Stimulated activated CD8-positive, alpha-beta memory T cell treated with anti-CD3 and anti-CD28 coated beads, Interleukin-15, amount 100 ng/mL, for 24 hours (primary cell): Measurements from ENCODE around the gene HDAC7.

ENCODE experiments used
- DNase-seq: peaks from one replicate; pipeline ENCODE4 v3.0.0-alpha.2; 2020; ENCODE audit warnings: low read depth

Gene HDAC7

DNA sequence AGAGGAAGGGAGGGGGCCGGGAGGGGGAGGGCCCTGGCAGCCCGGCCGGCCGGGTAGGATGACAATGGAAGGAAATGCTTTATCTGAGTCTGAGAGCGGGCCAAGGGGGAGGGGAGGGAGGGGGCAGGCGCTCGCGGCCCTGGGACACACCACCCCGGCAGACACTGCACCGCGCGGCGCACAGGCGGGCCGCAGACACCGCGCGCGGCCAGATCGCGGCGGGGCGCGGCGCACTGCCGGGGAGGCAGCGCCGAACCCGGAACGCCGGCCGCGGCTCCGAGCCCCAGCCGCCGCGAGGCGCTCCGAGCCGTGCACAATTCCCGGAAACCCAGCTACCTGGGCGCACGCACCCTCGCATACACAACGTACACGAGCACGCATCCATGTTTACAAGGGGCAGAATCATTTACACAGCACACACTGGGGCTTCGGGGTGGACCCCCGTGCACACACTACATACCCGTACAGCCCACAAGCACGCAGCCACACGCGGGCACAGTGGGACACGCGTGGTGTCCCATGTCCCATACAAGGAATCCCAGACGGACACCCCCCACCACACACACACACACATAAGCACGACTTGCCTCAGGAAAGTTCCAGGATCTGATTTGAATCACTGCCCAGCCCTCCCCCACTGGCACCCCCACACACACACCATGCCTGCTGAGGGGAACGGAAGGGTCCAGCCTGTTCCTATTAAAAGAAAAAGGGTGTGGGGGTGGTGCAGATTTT lies at the start of gene HDAC7:
HDAC7 (minus strand) TSS at position 8 of the 735 bp plus-strand sequence. CDS start 118 bp downstream, outside the sequence.
- no peak for DNase-seq

DNA sequence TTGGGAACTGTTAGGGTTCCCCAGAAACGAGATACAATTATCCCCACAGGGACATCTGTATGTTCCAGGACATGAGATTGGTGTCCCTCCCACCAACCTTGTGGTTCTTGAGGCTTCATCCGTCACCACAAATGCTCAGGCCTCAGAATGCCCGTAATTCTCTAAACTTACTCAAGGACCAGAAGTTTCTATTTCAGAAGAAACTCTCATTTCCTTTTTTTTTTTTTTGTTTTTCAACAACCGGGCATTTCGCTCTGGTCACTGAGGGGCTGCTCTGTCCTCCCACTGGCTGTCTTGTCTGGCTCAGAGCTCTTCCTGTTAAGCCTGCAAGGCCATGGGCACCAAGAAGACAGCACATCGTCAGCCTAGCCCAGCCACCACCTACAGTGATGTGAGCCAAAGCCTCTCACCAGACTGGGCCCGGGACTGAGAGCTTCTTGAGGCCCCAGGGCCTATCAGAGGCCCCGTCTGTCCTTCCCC lies 48.9 kb upstream of the HDAC7 start:
- no peak for DNase-seq

DNA sequence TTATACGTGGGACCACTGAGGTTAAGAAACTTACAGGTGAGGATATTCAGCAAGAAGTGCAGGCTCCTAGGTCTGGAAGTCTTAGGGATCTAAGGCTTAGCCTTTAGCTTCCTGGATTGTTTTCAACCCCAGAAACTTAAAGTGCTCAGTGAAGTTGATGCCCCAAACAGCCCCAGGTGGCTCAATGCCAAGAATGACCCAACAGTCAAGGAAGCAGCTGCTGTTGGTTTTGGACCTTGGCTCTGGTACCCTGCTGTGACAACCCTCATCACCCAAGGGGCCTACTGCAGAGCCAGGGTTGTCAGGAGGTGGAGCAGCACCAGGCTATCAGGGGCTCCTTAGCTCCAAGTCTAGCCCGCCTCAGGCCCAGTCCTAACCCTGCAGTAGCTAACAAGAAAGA lies 48.3 kb upstream of the HDAC7 start:
- DNase-seq: no peak

DNA sequence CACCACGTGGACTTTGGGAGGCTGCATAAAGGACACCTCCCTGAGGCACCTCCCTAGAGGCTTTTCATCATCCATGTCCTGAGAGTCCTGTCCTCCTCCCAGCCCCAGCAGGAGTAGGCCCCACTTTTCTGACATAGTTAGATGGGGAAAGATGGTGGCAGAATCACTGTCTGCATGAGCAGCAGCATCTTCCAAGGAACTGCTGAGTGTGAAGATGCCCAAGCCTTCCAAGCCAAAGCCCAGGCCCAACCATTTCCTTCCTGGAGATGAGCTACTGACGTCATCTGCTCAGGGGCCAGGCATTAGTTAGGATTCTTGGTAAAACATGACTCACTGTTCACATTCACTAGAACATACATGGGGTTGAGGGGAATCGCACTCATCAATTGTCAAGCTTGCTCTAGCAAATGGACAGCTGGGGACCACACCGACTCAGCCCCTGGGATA lies 47.8 kb upstream of the HDAC7 start:
- no peak for DNase-seq

DNA sequence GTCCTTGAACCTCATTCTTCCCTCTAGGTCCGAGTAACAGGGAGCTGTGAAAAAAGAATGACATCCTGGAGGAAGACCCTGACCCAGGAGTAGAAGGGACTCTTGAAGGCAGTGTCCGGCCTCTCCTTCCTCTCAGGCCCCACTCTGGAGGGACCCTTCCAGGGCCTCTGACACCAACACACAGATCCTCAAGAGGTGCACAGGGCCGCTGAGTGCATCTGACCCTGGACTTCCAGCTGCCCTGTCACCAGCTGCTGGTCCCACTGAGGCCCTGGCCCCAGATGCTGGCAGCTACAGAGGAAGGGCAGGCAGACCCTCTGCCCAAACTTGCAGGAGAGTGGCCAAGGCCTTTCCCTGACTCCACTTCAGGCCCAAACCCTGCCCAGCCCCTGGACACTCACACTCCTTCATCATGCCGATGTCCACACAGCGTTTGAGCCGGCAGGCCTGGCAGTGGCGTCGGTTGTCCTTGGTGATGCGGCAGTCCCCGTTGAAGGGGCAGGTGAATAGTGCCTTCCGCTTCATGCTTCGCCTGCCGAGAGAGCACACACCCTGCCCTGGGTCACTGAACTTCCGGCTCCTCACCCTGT lies 45.0 kb upstream of the HDAC7 start:
- DNase-seq: no peak

DNA sequence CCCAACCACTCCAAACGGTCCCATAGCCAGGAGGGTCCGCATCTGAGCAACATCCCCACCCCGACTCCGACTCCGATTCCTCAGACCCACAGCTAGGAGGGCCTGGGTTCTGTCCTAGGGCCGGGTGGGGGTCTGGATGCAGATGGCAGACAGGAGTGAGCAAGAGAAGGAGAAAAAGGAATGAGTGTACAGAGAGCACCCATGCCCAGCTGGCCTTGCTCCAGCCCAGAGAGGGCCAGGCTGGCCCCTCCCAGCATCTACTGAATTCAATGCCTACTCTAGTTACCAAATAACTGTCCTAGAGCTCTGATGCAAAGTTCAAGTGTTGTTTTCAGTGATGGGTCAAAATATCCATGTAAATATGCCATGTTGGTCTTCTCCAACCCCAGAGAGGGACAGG lies 44.3 kb upstream of the HDAC7 start:
- DNase-seq: no peak

DNA sequence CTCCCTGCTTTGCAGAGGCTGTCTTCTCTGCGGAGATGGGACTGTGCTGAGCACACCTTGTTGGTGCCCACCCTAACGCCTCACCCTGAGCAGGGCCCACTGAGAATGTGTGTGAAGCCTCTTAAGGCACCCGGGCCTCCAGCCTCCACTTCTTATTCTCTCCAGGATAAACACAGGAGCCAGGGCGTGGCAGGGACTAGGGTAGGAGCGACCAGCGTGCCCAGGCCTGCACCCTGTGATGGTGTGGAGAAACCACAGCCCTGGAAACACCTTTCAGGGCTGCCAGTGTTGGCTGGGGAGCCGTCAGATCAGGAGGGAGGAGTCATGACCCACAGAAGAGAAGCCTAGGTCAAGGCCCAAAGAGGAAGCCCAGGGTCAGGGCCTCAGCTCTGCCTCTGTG lies 43.8 kb upstream of the HDAC7 start:
- no peak for DNase-seq

DNA sequence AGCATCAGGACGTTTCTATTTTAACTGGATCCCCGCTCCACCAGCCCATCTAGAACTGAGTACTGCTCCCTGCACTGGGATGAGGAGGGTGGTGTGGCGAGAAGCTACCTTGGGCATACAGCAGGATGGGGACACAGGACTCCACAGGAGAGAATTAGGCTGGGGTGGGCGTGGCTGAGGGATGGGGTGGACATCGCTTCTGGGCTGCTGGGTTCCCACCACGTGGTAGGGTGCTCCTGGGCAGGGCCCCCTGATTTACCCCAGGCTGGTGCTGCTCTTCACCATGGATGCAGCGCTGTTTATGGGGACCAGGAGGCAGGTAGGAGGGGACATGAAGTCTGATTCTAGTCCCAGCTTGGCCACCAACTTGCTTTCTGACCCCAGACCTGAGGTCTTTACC lies 43.2 kb upstream of the HDAC7 start:
- no peak for DNase-seq

DNA sequence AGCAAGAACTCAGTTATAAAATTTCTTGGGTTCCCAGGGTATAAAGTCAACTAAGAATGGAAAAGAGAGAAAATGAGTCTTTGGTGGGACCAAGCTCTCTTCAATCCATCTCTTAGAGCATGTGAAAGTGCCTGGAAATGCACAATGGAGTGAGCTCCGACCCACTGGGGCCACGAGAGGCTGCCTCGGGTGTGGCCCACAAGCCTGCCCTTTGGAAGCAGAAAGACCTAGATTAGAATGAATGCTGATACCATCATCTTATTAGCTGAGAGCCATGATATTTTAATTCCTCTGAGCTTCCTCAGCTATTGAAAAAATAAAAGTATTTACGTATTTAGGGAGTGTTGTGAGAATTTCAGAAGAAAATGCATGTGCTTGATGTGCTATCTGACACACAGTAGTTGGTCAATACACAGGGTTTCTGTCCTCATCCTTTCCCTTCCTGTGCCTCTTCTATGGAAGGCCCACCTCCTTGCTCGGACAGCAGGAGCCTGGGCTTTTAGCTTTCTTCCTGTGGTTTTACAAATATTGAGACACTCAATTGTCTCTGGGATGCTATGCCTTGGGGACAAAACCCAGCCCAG lies 42.6 kb upstream of the HDAC7 start:
- no peak for DNase-seq

DNA sequence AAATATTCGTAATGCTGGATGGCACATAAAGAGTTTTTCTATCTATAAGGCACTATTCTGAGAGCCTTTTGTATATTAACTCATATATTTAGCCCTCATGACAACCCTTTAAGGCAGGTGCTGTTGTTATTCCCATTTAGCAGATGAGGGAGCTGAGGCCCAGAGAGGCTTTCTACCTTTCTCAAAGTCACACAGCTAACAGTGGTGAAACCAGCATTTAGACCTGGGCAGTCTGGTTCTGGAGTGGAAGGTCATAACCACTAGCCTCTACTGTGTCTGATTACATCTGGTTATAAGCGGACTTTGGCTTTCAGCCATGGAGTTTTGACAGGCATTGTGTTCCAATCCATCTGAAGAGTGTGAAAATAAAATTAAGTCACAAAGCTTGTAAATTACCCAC lies 41.2 kb upstream of the HDAC7 start:
- DNase-seq: no peak

DNA sequence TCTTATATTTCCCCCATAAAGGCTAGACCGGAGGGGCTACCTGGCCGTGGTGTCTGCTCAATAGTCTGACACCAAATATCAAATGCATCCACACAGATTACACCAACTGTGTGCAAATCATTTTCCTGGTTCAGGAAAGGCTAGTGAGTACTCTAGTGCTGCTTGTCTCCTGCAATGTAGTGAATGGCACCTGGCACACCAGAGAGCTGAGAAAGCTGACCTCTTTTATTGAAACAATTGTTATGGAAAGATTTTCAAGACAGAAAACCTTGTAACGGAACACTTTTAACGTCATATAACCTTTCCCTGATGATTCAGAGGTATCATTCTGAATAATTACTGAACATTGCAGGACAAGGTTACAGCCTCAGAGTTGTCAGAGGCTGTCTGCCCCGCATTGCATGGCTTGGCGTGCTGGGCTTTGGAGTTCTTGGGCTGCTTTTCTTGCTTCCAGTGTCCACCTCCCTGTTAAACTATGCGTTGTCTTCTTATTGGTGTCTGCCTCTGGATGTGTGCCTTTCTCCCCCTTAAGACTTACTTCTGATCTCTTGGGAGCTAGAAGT lies 40.7 kb upstream of the HDAC7 start:
- DNase-seq: no peak

DNA sequence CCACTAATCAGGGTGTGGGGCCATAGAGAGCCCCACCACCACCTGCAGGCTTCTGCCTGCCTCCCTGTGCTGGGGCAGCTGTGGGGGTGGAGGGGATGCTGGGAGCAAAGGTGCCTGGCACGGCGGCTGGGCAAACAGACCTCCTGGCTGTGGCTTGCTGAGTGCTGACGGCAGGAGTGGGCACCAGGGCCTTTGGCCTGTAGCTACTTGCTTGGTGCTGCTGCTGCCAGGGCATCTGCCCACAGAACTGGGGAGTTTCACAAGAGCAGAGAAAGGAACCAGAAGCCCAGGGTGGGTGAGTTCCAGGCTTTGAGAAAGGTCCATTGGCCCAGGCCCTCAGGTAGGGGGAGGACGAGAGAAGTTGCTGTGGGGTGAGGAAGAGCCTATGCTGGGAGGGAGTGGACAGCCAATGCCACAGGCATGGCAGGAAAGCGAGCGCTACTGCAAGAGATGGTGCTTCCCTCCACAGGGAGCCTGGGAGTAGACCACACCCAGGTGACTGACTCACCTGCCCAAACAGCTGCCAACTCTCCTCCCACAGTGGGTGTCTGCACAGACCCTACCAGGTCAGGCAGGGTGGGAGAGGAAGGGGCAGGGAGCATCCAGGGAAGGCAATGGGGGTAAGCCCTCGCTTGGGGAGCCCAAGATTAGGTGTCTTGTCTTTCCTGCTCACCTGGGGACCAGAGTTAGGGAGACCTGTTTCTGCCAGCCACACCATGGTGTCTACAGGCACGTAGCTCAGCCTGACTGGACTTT lies 39.0 kb upstream of the HDAC7 start:
- no peak for DNase-seq

DNA sequence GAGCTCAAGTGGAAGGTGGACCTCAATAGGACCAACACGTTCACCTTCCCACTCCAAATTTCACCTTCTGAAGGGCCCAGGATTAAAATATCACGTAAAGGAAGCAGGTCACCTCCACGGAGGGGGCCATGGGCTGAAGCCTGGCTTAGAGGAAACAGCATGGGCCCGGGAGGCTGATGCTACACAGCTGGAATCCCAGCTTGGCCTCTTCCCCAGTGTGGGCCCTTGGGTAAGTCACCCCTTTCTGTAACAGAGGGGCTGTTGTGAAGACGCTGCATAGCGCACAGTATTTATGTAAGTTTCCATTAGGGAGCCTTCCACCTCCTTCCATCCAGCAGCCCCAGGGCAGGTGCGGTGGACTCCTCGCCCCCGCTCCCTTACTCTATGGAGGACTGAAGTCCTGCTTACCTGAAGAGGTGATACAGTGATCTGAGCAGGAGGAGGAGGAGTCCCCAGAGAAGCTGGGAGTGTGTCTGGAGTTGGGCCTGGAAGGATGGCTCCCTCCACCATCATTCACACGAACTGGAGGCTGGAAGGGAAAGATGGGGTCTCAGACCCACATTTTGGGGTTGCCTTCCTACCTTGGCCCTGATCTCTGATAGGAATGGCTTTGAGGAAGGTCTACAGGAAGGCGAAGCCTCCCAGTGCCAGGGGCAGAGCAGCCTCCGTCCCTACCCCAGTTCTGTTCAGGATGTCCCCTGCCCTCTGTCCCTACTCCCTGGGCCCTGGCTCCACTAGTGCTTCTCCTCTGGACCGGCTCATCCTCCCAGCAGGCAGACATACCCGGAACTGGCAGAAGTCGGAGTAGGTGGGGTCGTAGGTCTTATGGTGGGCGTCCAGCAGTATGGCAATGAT lies 37.2 kb upstream of the HDAC7 start:
- DNase-seq: no peak

DNA sequence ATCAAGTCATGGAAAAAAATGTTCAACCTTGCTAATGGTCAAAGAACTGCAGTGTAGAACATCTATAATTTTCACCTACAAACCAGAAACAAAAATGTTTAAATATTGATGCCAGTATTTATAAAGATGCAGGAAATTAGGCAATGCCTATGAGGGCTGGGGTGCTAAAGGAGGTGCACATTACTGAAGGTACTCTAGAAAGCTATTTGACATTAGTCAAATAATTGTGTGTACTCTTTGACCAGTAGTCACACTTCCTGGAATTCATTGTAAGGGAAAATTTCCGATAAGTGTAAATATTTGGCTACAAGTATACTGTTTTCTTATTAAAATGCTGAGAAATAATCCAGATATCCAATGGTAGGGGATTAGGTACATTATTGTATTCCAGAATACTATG lies 36.4 kb upstream of the HDAC7 start:
- no peak for DNase-seq

DNA sequence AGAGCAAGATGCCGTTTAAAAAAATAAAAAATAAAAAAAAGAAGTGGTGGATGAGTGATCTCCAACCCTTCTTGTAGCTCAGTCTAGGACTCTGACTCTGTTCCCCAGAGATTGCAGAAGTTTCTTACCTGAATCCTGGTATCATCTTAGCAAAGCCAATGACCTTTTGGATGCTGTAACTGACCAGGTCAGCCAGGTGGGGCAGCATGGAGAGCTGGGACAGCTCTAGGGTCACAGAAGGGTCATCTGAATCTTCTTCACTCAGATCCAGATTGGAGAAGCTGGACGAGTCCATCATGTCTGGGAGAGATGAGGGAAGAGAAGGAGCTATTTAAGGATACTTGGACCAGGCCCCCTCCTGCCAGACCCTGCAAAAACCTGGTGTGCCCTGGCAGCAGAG lies 35.8 kb upstream of the HDAC7 start:
- no peak for DNase-seq

DNA sequence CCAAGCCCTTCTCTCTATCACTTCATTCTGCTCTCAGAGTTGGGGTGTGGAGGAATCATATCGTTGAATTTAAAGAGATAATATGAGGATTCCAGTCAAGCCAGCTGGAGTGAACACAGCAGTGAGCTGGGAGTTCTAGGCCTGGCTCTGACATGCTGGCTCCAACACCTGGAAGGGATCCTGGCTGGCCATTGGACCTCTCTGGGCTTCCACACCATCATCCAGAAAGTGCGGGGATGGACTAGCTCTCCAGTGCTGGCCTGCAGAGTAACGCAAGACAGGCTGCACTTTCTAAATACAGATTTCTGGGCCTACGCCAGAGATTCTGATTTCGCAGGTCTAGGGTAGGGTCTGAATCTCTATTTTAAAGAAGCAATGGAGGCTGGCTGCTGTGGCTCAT lies 34.8 kb upstream of the HDAC7 start:
- DNase-seq: no peak

DNA sequence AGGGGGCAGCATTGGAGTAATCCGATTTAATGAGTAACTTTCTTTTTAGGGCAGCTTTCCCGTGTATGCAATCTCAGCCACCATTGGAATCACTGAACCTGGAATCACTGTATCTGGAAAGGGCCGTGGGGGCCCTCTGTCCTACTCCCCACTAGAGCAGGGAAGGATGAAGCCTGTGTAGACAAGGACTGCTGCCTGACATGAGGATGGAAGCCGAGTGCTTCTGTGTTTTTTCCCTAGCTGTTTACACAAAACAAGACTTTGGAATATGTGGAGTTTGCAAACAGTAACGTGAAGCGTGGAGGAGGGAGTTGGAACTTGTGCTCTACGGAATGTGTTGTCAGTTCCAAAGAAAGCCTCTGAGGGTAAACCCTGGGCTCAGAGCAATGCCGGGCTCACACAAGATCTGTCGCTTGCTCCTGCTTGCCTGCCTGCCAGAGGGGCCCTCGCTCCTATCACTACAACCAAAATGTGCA lies 32.4 kb upstream of the HDAC7 start:
- no peak for DNase-seq

DNA sequence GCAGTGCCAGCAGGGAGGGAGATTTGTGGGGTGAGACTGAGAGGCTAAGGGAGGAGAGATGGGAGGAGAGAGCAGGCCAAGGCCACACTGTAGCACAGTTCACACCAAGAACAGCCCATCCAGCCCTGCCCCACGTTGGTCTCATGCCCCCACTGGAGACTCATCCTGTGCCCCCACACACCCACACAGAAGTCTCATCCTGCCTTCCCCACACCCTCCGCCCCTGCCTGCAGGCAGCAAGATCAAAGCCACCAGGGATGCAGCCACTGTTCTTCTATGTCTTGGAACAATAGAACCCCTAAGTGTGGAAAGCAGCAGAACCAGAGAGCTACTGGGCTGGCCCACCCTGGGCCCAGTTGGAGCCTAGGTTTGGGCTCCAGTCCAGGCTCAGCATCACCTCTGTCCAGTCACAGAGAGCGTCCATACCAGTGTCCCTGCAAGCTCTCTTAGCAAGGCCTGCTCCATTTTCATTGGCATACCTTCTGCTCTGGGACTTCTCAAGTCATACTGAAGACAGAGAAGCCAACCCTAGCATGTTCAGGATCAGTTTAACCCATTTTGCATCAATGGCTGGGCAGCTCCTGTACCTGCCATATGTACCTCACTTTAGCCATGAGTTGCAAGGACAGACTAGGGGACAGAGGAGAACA lies 31.7 kb upstream of the HDAC7 start:
- DNase-seq: no peak

DNA sequence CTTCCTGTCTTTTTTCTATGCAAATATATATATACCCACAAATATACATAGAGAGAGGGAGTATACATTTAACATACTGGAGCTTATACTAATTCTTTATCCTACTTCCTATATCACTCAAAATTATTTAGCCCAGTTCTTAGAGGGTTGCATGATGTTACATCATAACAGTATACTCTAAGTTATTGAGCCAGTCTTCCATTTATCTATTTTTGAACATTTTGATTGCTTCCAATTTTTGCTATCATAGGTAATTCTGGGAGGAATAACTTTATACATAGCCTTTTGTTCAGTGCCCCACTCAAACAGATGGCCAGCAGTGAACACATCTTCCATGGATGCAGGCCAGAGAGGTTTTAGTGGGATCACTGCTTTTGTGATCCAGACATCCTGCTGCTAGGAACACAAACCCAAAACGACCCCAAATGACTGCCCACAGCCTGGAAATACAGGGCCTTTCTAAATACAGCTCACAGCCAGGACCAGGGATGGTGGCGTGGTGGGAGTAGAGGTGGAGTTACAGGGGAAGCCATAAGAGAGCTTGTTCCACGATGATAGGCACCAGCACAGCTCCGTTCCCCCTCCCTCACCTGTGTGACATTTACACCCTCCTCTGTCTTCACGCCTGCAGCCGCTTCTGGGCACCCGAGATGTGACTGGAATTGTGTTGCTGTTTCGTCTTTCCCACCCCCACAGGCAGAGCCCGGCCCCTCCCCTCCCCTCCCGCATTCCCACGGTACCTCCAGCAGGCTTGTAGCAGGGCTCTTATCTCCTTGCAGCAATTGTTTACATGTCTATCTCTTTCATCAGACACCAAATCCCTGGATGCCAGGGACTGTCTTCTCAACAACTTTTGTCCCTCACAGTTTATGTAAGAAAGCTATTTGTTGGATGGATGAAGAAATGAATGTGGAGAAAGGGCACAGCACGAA lies 30.7 kb upstream of the HDAC7 start:
- no peak for DNase-seq

DNA sequence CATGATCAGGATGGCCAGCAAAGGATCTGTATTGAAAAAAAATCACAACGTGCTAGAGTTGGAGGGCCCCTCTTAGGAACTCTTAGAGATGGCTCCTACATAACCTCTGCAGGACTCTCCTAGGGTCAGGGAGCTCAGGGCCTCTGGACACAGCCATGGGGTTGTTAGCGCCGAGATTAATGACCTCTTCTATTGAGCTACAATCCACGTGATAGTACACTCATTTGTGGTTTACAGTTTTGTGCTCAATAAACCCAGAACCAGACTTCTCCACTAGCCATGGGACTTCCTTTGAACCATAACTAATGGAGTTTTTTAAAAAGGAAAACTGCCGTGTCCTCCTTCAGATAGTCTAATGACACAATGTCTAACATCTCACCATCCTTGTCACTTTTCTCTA lies 29.6 kb upstream of the HDAC7 start:
- no peak for DNase-seq
